Measurements from ENCODE around the gene GNMT.
A peak's percentile ranks its signal among the peaks of the same experiment; 100 is the strongest.
"Not testable (repeated sequence)": the region's sequence is repeated elsewhere in the genome, so short reads cannot be mapped to it uniquely, and the experiment has no call there.

GNMT gene

DNA sequence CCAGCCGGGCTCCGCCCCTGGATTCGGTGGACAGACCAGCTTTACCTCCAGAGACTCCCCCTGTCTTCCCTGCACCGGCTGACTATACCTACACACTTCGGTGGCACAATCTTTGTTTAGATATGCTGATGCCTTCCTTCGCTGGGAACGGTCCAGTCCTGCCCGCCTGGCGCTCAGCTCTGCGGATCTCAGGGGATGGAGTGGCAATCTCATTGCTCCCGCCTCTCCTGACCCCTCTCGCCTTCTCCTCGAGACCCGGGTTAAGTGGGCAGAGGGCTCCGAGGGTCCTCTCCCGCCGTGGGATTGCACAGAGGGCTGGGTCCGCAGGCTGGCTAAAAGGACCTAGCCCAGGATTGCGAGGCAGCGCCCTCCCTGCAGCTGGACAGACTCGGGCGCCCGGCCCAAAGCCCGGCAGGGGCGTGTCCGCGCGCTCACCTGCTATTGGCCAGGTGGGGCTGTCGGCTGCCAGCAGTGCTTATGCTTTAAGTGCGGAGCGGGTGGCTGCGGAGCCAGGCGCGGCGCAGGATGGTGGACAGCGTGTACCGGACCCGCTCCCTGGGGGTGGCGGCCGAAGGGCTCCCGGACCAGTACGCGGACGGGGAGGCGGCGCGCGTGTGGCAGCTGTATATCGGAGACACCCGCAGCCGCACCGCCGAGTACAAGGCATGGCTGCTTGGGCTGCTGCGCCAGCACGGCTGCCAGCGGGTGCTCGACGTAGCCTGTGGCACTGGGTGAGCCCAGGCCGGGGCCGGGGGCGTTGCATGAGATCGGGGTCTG is at the start of gene GNMT:
GNMT (plus strand) TSS at position 512 of the 777 bp plus-strand sequence; CDS start at position 526, 14 bp downstream.
- peak; percentile 79 to 83 for ATAC-seq

DNA sequence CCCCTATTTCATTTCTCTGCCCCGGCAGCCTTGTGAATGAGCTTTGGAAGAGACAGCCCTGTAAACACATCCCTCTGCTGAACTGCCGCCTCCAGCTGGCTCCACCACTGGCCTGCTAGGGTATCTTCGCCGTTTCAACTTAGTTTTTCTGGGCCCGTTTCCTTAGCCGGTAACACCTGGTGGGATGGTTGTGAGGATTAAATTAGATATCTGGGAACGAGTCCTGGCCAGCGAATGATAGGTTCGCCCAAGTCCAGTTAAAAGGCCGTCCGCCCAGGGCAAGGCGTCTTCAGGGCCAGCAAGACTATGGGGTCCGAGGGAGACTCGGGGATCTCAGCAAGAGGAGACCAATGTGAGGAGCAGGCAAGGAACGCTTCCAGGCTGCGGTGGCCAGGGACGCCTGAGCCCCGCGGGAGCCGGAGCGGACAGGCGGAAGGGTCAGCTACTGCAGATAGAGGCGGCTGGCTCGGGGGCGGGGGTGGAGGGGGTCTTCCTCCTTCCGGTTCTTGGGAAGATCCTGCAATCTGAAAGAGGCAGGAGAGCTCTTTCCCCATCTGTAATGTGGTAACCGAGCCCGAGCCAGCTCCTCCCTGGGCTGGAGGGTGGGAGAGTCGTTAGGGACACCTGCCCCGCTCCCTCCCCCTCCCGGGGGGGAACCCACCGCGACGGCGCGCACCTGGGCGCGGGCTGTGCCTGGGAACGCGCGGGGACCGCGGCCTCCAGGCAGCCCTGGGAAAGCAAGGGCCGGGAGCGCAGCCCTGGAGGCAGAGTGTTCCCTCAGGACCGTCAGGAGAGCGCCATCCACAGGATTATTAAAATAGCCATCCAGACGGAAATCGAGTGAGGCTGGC is 49.2 kb upstream of the GNMT start:
- ATAC-seq = no peak

DNA sequence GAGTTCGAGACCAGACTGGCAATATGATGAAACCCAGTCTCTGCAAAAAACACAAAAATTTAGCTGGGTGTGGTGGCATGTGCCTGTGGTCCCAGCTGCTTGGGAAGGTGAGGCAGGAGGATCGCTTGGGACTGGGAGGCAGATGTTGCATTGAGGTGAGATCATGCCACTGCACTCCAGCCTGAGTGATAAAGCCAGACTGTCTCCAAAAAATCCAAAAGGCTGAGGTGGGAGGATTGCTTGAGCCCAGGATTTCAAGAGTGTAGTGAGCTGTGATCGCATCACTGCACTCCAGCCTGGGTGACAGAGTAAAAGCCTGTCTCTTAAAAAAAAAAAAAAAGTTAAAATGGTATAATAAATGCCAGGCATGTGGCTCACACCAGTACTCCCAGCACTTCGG is 46.0 kb upstream of the GNMT start:
- no peak for ATAC-seq

DNA sequence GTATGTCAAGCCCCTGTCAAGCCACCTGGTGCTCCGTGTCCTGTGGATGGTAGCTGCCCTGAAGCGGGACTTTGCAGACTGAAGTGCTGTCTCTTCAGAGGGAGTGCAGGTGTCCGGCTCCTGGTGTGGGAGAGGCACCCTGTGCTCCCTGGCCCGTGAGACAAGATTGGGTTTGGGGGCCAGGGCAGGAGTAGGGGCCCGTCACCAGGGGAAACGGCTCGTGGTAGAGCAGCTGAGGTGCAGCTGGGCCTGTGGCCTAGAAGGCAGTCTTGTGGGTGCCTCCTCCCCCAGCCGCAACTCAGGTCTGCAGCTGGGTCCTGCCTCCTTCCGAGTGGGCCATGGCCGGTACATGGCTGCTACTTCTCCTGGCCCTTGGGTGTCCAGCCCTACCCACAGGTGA is 44.8 kb upstream of the GNMT start, which contains the start of gene PTCRA:
PTCRA (plus strand) TSS at position 322 of the 400 bp plus-strand sequence; CDS start at position 339, 17 bp downstream.
- ATAC-seq = no peak

DNA sequence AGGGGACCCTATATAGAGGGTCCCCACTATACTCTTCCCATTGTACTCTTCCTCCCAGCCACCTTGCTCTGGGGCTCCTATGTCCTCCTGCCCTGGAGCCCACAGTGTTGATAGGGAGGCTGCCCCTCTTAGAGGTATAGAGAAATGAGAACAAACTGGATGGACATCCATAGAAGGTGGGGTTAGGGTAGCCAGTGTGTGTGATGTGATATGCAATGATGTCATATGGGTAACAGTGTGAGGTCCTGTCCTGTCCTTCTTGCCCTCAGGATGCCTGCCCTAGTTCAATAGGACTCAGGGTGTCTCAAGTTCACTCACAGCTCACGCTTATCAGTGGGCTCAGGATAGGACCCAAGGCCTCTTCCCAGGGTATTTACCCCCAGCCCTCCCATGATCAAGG is 44.3 kb upstream of the GNMT start:
- ATAC-seq = no peak

DNA sequence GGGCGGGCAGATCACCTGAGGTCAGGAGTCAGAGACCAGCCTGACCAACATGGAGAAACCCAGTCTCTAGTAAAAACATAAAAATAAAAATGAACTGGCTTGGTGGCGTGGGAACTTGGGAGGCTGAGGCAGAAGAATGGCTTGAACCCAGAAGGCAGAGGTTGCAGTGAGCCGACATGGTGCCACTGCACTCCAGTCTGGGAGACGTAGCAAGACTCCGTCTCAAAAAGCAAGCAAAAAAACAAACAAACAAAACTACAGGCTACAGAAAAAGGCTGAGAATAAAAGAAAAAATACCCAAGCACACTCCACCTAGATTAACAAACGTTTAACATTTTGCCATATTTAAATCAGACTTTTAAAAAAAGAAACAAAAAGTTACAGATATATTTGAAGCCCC is 38.8 kb upstream of the GNMT start:
- ATAC-seq = no peak

DNA sequence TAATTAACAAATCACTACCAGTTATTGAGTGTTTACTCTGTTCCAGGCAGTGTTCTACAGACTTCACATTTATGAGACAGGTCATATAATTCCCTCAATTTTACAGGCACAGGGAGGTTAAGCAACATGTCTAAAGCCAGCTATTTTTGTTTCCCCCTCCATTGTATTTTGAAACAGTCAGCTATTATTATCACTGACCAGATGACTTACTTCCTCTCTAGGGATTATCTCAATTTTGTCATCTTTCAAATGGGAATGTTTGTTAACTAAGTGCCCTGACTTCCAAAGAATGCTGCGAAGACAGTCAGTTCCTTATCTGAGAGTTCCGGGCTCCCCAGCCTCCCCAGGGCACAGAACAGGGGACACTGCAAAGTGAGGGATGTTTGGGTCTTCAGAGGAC is 36.9 kb upstream of the GNMT start:
- ATAC-seq = no peak

DNA sequence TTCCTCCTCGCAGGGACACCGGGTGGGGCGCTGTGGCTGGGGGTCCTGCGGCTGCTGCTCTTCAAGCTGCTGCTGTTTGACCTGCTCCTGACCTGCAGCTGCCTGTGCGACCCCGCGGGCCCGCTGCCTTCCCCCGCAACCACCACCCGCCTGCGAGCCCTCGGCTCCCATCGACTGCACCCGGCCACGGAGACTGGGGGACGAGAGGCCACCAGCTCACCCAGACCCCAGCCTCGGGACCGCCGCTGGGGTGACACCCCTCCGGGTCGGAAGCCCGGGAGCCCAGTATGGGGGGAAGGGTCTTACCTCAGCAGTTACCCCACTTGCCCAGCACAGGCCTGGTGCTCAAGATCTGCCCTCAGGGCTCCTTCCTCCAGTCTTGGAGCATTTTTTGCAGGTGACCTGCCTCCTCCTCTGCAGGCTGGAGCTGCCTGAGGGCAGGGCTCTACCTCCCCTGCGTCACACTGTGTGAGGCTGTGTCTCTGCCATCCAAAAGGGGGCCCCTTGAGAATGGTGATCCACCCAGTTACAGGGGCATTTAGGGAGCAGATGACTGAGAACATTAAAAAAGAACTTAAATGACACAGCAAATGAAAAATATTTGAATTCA is 35.2 kb upstream of the GNMT start:
- no peak for ATAC-seq

DNA sequence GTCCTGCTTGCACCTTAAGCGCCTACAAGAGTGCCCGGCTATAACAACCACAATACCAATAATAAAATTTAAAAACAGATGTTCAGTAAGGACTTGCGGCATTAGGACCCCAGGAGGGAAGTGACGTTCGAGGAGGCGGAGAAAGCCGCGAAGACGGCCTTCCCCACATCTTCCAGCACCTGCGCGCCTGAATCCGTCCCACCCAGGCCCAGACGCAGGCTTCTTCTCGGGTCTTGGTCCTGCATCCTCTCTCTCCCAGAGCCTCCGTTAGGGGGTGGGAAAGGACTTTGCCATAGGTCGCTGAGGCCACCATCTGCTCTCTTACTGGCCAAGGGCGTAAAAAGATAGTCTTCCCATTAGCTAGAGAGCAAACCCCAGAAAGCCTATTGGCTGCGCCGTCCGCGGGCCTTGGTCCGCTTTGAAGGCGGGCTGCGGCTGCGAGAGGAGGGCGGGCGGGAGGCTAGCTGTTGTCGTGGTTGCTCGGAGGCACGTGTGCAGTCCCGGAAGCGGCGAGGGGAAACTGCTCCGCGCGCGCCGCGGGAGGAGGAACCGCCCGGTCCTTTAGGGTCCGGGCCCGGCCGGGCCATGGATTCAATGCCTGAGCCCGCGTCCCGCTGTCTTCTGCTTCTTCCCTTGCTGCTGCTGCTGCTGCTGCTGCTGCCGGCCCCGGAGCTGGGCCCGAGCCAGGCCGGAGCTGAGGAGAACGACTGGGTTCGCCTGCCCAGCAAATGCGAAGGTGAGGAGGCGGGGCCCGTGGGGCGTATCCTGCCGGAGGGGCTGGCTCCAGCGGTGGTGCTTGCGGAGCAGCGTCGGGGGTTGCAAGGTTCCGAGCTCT is 31.4 kb upstream of the GNMT start, which contains the start of gene CNPY3:
CNPY3 (plus strand) TSS at position 495 of the 835 bp plus-strand sequence; CDS start at position 586, 91 bp downstream.
- peak; percentile 87 for ATAC-seq

DNA sequence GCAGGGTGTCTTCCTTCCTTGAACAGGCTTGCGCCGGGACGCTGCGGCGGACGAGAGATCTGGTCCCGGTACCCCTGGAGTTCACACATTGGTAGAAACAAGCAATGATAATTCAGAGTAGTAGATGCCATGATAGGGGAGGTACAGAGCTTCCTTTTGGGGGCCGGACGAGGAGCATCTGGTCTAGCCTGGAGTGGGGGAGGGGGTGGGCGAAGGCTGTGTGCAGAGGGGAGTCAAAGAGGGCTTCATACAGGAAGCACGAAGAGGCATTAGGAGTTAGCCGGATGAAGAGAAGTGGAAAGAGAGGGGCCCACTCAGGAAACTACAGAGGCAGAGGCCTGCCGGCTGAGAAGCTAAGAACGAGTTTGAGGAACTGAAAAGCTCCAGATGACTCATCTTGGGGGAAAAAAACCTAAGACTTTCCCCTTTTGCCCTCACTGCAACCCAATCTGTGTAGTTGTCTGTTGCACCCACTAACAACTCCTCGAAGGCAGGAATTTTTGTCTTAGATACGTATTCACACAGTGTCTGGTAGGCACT is 30.7 kb upstream of the GNMT start:
- ATAC-seq = peak; percentile 25 to 33

DNA sequence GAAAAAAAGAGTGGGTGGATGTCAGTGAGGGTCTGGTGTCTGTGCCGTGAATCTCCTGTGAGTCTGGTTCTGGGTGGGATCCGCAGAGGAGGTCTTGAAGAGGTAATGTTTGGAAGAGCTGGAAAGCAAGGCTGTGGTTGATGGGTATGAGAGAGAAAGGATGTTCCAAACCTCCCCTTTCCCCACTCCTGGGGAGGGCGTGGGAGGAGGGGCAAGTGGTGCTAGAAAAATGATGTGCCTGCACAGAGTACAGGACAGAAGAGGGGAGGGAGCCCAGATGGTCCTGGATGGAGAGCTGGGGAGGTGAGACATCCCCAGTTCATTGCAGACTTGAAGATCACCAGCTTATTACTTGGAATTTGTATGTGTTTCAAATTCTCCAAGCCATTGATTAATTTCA is 28.1 kb upstream of the GNMT start:
- no peak for ATAC-seq

DNA sequence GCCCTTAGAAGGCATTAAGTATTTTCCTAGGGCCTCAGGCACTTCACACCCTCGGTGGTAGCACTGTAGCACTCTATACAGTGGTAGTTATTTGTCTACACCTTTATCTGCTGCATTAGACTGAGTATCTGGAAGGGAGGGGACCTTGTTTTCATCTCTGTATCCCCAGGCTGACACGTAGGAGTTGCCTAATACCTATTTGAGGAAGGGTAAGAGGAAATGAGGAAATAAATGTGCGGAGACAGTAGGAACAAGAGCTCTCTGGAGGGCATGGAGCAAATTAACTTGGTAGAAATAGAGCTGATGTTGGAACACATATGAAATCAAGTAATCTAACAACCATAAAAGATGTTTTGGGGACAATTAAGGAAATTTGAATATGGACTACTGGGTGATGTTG is 27.3 kb upstream of the GNMT start:
- no peak for ATAC-seq

DNA sequence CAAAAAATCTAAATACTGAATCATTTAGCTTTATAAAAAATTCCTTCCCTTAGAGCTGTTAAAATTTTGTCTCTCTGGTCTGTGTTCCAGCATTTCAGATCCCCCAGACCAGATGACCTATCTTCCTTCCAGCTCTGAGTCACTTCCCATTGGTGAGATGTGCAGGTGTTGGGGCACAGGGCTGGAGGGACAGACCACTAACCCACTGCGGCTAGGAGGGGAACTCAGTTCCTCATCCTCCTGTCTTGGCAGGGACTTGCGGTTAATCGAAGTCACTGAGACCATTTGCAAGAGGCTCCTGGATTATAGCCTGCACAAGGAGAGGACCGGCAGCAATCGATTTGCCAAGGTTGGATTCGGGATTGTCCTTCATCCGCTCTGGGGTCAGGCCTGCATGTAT is 25.2 kb upstream of the GNMT start:
- no peak for ATAC-seq

DNA sequence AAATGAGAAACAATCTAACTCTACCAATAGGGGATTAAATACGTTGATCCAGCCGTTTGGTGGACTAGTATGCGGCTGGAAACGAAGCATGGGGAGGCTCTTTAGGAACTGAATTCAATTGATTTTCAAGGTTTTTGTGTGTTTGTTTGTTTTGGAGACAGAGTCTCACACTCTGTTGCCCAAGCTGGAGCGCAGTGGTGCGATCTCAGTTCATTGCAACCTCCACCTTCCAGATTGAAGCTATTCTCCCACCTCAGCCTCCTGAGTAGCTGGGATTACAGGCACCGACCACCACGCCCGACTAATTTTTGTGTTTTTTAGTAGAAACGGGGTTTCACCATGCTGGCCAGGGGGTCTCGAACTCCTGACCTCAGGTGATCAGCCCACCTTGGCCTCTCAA is 24.2 kb upstream of the GNMT start:
- ATAC-seq = no peak

DNA sequence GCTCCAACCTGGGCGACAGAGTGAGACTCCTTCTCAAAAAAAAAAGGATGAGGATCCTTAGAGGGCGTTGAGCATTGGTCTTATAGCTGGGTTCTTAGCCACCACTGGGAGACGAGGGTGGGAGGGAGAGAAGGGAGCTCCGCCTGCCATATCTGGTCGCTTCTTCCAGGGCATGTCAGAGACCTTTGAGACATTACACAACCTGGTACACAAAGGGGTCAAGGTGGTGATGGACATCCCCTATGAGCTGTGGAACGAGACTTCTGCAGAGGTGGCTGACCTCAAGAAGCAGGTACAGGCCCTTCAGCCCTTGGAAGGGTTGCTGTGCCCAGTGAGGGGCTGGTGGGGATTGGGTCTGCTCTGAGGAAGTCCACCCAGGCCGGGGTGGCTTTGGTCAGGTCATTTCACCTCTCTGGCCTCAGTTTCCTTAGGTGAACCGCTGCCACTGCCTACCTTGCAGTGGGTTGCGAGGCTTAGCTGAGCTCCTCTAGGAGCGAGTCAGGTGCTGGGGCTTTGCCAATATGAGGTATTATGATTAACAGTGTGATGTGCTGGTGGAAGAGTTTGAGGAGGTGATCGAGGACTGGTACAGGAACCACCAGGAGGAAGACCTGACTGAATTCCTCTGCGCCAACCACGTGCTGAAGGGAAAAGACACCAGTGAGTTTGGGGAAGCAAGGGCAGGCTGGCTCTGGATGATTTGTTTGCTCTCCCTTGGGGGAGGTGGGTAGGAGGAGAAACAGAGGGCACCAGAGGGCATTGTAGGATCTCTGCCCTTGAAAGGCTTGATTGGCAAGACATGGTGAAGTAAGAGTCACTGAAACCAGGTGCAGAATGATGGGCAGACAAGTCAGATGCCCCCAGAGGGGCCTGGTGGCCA is 22.8 kb upstream of the GNMT start:
- no peak for ATAC-seq

DNA sequence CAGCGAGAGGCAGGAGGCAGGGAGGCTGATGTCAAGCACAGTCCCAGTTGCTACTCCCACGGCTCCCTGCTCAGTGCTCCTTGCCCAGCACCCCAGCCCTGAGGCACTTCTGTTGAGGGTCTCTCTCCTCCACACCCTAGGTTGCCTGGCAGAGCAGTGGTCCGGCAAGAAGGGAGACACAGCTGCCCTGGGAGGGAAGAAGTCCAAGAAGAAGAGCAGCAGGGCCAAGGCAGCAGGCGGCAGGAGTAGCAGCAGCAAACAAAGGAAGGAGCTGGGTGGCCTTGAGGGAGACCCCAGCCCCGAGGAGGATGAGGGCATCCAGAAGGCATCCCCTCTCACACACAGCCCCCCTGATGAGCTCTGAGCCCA is 22.1 kb upstream of the GNMT start:
- no peak for ATAC-seq

DNA sequence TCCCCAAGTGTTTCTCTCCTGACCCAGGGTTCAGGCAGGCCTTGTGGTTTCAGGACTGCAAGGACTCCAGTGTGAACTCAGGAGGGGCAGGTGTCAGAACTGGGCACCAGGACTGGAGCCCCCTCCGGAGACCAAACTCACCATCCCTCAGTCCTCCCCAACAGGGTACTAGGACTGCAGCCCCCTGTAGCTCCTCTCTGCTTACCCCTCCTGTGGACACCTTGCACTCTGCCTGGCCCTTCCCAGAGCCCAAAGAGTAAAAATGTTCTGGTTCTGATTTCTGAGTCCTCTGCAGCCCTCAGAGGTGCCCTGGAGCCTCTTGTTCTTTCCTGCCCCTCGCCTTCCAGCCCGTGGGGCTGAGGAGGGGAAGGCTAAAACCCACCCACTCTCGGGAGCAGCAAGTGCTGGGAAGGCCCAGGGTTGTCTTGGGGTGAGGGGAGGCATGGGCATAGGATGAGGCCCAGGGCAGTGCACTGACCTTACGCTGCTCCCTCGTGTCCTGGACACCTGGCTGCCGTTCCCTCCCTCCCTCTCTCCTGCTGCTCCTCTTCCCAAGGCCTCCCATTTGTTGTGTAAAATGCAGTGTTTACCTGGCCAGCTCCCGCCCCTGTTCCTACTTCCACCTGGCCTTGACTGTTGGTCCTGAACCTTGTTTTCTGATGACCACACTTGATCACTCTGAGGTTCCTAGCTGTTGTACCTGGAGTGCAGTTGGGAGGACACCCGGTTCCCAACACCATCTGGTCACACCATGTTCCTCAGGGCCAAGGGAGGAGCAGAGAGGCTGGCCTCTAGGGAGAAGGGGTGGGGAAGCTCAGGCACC is 21.4 kb upstream of the GNMT start:
- no peak for ATAC-seq

DNA sequence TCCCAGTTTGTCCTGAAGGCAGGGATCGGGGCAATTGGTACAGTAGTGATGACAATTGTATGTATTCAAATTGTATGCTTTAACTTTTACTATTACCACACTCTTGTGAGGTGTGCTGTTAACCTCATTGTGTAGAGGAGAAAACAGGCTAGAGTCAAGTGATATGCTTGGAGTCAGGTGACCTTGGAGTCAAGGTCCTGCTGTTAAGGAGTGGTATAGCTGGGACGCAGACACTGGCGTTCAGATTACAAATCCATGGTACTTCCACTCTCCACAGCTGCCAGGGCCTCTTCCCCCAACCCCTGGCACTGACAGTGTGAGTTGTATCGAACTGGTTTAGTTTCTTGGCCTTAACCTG is 20.8 kb upstream of the GNMT start:
- ATAC-seq = no peak

DNA sequence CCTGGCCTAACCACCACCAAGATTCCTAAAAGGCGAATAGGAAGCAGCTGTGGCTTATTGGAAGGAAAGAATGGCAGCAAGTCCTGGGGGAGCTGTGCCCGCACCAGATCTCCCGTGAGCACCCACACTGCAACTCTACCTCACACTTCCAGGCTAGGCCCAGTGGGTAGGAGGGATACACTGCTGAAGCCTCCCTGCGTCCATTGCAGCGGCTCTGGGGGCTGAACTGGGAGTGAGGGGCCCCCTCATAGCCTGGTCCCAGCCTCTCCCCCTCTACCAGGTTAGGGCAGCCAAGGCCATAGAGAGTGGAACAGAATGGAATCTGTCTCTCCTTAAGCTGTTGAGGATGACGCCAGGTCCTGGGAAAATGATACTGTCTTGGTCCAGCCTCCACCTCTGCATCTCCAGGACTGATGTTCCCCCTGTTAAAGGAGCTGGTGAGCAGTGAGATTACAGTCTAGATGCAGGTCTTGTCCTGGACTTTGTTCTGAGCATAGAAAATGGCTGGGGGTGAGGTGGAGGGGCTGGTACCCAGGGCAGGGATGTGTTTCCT is 20.0 kb upstream of the GNMT start:
- ATAC-seq = no peak

DNA sequence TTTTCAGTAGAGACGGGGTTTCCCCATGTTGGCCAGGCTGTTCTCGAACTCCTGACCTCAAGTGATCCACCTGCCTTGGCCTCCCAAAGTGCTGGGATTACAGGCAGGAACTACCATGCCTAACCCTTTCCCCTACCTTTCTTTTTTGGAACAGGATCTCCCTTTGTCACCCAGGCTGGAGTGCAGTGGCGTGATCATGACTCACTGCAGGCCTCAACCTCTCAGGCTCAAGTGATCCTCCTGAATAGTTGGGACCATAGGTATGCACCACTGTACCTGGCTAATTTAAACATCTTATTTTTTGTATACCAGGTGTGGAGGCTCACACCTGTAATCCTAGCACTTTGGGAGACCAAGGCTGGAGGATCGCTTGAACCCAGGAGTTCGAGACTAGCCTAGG is 19.2 kb upstream of the GNMT start:
- not testable (repeated sequence) for ATAC-seq
